Measurements from ENCODE around the gene NTN5. TPM values are rescaled to one million over a fixed set of nuclear protein-coding genes. Genes with fewer than 3 reads are reported as not detected.

Gene NTN5
- total and polyA plus RNA-seq, 9 of the 15 experiments (the other 6 are each of a cell fraction or from before 2014, with no cell fraction given) = not detected

DNA sequence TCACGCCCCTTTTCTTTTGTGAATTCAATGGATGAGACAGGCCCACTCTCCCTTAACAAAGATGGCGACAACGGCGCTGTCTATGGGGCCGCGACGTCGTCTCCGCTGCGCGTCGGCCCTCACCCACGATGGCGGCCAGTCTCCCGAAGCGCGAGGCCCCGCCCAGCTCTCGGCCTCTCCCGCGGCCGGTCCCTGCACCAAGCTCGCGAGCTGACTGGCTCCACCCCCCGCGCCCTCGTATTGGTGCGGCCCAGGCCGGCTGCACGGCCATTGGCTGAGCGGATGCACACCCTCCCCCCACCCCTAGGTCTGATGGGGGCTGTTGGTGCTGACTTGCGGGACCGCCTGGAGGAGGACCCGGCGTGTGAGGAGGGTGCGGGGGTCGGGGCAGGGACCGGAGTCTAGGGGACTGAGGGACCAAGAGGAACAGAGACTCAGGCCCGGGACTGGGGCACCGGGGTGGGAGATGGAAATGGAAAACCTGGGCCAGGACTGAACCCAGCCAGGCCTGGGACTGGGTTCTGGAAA, 48.7 kb downstream of the NTN5 start (continued):
- TF ChIP-seq, protein P1, sequence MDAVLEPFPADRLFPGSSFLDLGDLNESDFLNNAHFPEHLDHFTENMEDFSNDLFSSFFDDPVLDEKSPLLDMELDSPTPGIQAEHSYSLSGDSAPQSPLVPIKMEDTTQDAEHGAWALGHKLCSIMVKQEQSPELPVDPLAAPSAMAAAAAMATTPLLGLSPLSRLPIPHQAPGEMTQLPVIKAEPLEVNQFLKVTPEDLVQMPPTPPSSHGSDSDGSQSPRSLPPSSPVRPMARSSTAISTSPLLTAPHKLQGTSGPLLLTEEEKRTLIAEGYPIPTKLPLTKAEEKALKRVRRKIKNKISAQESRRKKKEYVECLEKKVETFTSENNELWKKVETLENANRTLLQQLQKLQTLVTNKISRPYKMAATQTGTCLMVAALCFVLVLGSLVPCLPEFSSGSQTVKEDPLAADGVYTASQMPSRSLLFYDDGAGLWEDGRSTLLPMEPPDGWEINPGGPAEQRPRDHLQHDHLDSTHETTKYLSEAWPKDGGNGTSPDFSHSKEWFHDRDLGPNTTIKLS (IDR thresholded peaks at IDR 0.05; ENCODE audit: borderline replicate concordance, low read depth) = no peak; the same call in none of the 2 replicates
- no peak for TF ChIP-seq ELF4 (CRISPR knock-in tag; IDR thresholded peaks at IDR 0.05)
- TF ChIP-seq, protein P2, sequence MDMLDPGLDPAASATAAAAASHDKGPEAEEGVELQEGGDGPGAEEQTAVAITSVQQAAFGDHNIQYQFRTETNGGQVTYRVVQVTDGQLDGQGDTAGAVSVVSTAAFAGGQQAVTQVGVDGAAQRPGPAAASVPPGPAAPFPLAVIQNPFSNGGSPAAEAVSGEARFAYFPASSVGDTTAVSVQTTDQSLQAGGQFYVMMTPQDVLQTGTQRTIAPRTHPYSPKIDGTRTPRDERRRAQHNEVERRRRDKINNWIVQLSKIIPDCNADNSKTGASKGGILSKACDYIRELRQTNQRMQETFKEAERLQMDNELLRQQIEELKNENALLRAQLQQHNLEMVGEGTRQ (CRISPR knock-in tag; IDR thresholded peaks at IDR 0.05) = no peak
- TF ChIP-seq CAMTA2 (CRISPR knock-in tag; conservative IDR thresholded peaks at IDR 0.05) = no peak
- TF ChIP-seq HCFC1 (IDR thresholded peaks at IDR 0.05; ENCODE audit: low read depth, low read length) = peak; percentile 90
- TF ChIP-seq PURB (CRISPR knock-in tag; IDR thresholded peaks at IDR 0.05; ENCODE audit: low read depth) = no peak
- TF ChIP-seq MCM2 (IDR thresholded peaks at IDR 0.05; ENCODE audit: low read depth) = no peak
- TF ChIP-seq ZNF589 (CRISPR knock-in tag; IDR thresholded peaks at IDR 0.05; ENCODE audit: low read depth) = no peak
- no peak for TF ChIP-seq STAT5B (CRISPR knock-in tag; IDR thresholded peaks at IDR 0.05)
- TF ChIP-seq SREBF1 (IDR thresholded peaks at IDR 0.05; ENCODE audit: borderline replicate concordance, low read depth, low read length) = no peak
- TF ChIP-seq MTF1 (CRISPR knock-in tag; IDR thresholded peaks at IDR 0.05; ENCODE audit: borderline replicate concordance) = no peak
- no peak for TF ChIP-seq FOXK1 (CRISPR knock-in tag; IDR thresholded peaks at IDR 0.05; ENCODE audit: borderline replicate concordance)
- TF ChIP-seq CXXC5 (CRISPR knock-in tag; IDR thresholded peaks at IDR 0.05) = peak; percentile 88
- TF ChIP-seq ZNF695 (CRISPR knock-in tag; IDR thresholded peaks at IDR 0.05) = no peak
- no peak for TF ChIP-seq ZNF239 (CRISPR knock-in tag; IDR thresholded peaks at IDR 0.05)
- TF ChIP-seq HSF4 (CRISPR knock-in tag; IDR thresholded peaks at IDR 0.05; ENCODE audit: borderline replicate concordance) = no peak
- TF ChIP-seq, protein P3, sequence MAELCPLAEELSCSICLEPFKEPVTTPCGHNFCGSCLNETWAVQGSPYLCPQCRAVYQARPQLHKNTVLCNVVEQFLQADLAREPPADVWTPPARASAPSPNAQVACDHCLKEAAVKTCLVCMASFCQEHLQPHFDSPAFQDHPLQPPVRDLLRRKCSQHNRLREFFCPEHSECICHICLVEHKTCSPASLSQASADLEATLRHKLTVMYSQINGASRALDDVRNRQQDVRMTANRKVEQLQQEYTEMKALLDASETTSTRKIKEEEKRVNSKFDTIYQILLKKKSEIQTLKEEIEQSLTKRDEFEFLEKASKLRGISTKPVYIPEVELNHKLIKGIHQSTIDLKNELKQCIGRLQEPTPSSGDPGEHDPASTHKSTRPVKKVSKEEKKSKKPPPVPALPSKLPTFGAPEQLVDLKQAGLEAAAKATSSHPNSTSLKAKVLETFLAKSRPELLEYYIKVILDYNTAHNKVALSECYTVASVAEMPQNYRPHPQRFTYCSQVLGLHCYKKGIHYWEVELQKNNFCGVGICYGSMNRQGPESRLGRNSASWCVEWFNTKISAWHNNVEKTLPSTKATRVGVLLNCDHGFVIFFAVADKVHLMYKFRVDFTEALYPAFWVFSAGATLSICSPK (IDR thresholded peaks at IDR 0.05; ENCODE audit: borderline replicate concordance) = no peak
- TF ChIP-seq ETV6 (IDR thresholded peaks at IDR 0.05; ENCODE audit: borderline replicate concordance in 1 of 2, low read depth in 2 of 2, low read length in 1 of 2) = no peak
- TF ChIP-seq ETV6 (CRISPR knock-in tag; IDR thresholded peaks at IDR 0.05; ENCODE audit: borderline replicate concordance) = no peak
- no peak for TF ChIP-seq ZFP1 (CRISPR knock-in tag; IDR thresholded peaks at IDR 0.05)
- TF ChIP-seq FOXM1 (IDR thresholded peaks at IDR 0.05; ENCODE audit: low read depth) = no peak
- TF ChIP-seq FOXM1 (CRISPR knock-in tag; IDR thresholded peaks at IDR 0.05; ENCODE audit: low read depth) = no peak
- no peak for TF ChIP-seq CEBPG (CRISPR knock-in tag; IDR thresholded peaks at IDR 0.05)
- TF ChIP-seq CEBPG (tag; conservative IDR thresholded peaks at IDR 0.05 in 1 of 2, IDR thresholded peaks at IDR 0.05 in 1 of 2) = no peak
- TF ChIP-seq ZNF551 (CRISPR knock-in tag; IDR thresholded peaks at IDR 0.05) = no peak
- no peak for TF ChIP-seq OTX1 (CRISPR knock-in tag; IDR thresholded peaks at IDR 0.05)
- no peak for TF ChIP-seq CBX3 (IDR thresholded peaks at IDR 0.05; ENCODE audit: borderline replicate concordance in 1 of 2, low read length in 2 of 2)
- TF ChIP-seq C11orf30 (IDR thresholded peaks at IDR 0.05; ENCODE audit: low read depth) = no peak
